Measurements from ENCODE around the gene ARMC2.
"Not testable (repeated sequence)": the region's sequence is repeated elsewhere in the genome, so short reads cannot be mapped to it uniquely, and the experiment has no call there.

ARMC2 gene

DNA sequence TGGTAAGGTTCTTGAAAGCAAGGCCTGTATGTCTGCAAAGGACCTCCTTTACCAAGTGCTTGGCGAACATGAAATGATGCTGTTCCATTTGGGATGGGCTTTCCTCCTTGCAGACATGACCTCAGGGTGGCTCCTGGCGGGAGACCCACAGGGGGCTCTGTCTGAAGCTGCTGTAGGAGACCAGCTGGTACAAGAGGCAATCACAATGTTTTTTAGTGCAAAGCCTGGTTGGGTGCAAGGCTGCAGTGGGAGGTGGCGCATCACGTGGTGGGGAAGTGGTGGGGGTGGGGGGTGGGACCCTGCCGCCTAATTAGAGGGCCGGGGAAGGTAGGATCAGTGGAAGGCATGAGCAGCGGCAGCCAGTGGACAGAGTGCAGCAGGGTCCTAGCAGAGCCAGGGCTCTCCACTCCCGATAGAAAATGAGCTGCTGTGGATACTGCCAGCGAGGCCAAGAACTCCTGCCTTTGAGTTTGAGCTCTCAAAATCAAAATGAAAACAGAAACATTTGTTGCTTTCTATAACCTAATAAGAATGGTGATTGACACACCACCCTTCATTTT, 9.1 kb upstream of the ARMC2 start:
- in situ Hi-C loops (cut with HindIII; ENCODE audit: low pct_unique_long_range_greater_than_20kb, low sequenced_read_pairs), result no loop called here
- DNase-seq (ENCODE audit: low read depth in 1 of 2, low spot score in 1 of 2), result no peak
- no peak for TF ChIP-seq JUND (IDR thresholded peaks at IDR 0.05; ENCODE audit: low read depth)

DNA sequence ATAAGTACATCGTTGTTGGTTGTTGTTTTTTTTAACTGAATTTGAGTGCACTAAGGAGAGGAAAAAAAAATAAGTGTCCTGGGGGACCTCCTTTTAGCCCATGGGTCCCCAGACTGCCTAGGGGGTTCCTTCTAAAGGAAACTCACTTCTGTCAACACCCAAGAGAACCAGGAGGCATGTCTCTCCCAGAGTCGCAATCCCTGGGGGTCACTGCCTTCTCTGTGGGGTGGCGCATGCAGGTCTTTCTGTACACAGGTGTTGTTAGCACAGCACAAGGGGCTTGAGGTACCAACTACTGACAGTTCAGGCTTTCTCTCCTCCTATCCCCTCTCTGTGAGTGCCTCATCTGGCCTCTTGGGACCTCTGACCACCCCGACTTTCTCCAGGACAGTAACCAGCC, 7.3 kb upstream of the ARMC2 start:
- in situ Hi-C loops (cut with HindIII; ENCODE audit: low pct_unique_long_range_greater_than_20kb, low sequenced_read_pairs), result no loop called here
- no peak for TF ChIP-seq JUND (IDR thresholded peaks at IDR 0.05; ENCODE audit: low read depth)
- DNase-seq (ENCODE audit: low read depth in 1 of 2, low spot score in 1 of 2), result no peak

DNA sequence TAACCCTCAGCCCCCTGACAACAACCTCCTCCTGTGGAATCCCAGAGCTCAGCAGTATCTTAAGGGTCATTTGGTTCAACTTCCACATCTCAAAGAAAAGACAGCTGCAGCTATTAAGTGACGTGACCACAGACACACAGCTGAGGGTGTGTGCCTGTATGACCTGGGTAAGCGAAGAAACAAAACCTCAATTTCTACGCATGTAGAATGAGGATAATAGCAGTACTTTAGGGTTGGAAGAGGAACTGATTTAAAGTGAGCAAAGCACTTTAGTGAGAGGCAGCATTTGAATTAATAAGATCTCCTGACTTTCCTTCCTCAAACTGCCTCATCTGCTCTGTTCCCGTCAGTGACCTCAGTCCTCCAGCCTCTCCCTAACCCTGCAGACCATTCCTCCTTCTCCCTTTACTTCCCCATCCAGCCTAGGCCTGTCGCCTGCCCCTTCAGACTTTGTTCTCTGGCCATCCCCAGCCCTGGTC, 6.8 kb upstream of the ARMC2 start:
- DNase-seq (ENCODE audit: low read depth in 1 of 2, low spot score in 1 of 2), result no peak
- TF ChIP-seq JUND (IDR thresholded peaks at IDR 0.05; ENCODE audit: low read depth), result no peak
- in situ Hi-C loops (cut with HindIII; ENCODE audit: low pct_unique_long_range_greater_than_20kb, low sequenced_read_pairs), result no loop called here

DNA sequence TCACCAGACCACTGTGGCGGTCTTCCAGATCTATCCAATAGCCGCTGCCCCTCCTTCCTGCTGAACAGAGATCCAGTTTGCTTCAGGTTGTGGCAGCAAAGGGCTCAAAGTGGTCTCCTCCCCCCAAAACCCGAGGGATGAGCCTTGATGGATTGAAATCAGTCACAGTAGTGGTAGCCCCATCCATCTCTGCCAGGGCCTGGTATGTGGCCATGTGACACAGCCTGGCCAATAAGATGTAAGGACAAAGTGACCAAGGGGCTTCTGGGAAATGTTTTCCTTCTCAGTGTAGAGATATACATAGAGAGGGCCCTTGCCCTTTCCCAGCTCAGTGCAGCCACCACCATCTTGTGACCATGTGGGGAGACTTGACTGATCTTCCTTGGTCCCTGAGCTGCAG, 4.1 kb upstream of the ARMC2 start:
- TF ChIP-seq JUND (IDR thresholded peaks at IDR 0.05; ENCODE audit: low read depth), result no peak
- DNase-seq (ENCODE audit: low read depth in 1 of 2, low spot score in 1 of 2), result no peak
- in situ Hi-C loops (cut with HindIII; ENCODE audit: low pct_unique_long_range_greater_than_20kb, low sequenced_read_pairs), result no loop called here

DNA sequence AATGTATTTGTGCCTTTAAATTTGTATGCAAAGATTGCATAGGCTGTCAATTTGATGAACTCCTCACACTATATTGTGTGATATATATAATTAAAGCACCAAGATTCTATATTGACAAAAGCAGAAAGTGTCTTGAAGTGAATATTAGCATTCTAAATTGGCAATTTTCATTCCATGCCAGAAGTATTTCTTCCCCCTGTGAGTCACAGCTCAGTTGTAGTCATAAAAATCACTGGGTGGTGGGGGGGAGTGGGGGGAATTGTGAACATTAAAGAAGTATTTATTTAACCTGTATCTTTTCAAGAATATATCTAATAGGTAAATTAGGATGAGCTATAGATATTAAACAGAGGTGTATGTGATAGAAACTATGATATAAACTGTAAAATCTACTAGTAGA, 3.1 kb upstream of the ARMC2 start:
- no peak for DNase-seq (ENCODE audit: low read depth in 1 of 2, low spot score in 1 of 2)
- in situ Hi-C loops (cut with HindIII; ENCODE audit: low pct_unique_long_range_greater_than_20kb, low sequenced_read_pairs), result no loop called here
- no peak for TF ChIP-seq JUND (IDR thresholded peaks at IDR 0.05; ENCODE audit: low read depth)

DNA sequence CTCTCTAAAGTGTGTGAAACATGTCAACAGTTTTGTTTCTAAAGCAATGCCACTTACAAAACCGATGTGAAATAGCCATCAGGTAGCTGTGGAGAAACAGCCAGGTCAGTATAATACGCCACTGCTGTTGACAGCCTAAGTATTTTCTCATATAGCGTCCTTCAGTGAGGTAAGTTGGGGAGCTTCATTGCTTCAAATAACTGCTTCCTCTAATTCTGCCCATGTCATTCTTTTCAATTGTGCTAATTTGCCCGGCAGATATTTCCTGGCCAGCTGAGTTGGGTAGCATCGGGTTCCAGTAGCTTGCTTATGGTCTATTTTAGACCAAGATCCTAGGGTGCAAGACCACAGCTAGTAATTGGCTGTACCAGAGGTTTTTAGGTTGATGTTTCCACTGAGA, 2.1 kb upstream of the ARMC2 start:
- TF ChIP-seq JUND (IDR thresholded peaks at IDR 0.05; ENCODE audit: low read depth), result no peak
- no peak for DNase-seq (ENCODE audit: low read depth in 1 of 2, low spot score in 1 of 2)
- in situ Hi-C loops (cut with HindIII; ENCODE audit: low pct_unique_long_range_greater_than_20kb, low sequenced_read_pairs), result no loop called here

DNA sequence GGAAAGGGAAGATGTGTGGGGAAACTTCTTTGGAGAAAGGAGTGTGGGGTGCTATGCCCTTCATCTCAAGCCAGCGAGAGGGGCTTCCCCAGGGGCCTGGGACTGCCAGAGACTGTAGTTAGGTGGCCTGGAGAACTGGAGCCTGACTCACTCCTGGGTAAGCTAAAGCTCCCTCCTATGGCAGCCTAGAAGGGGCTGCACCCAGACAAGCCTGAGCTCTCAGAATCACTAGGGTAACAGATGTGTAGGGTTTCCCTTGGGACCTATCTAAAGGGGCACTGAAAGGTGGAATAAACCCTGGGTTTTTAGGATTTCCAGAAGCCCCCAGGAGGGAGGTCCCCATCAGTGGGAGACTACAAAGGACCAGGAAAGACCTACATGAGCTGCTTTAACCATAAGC, 1.6 kb upstream of the ARMC2 start:
- TF ChIP-seq JUND (IDR thresholded peaks at IDR 0.05; ENCODE audit: low read depth), result no peak
- no peak for DNase-seq (ENCODE audit: low read depth in 1 of 2, low spot score in 1 of 2)
- in situ Hi-C loops (cut with HindIII; ENCODE audit: low pct_unique_long_range_greater_than_20kb, low sequenced_read_pairs), result no loop called here

DNA sequence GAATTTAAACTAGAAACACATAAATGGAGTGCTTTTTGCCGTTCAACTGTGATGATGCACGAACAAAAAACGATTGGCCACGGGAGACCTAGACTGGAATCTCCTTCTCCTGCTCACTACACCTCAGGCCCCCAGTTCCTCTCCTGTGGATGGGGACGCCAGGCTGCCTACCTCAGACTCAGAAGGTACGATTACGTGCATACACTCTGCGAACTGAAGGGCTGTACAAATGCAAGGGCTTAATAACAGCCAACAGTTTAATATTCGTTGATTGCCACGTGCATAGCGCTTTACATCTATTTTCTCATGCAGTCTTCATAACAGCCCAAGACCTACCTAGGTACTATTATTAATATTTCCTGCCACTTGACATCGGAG, 495 bp upstream of the ARMC2 start:
- in situ Hi-C loops (cut with HindIII; ENCODE audit: low pct_unique_long_range_greater_than_20kb, low sequenced_read_pairs), result no loop called here
- no peak for DNase-seq (ENCODE audit: low read depth in 1 of 2, low spot score in 1 of 2)

DNA sequence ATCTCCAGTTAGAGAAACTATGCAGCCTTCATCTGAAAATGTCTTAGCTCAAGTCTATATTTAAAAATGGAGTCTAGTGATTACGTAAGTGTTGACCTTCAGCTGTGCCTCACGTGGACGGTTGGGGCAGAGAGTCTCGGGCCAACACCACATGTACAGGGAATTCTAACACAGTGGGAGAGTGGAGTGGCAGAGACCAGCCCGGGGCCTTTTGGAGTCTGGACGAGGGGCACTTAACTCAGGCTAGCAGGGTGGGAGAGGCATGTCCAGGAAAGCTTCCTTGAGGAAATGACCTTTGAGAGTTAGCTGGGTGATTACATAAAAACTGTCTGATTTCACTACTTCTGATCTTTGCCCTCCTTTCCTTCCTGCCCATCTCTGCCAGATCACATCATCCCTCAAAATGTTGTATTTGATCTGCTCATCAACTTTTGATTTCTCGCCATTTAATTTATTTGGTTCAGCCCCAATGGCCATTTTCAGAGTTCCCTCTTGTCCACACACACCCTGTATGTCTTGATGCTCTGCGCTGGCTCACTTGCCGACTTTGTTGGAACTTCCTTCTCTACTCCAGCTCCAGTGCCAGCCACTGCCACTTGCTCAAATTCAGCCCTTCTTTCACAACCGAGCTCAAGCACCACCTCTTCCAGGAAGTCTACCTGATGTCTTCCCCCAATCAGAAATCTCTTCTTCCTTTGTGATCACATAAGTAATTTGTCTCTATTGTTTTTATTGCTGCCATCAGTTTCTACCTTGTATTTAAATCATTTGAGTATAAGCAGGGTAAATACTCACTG, 2.6 kb downstream of the ARMC2 start:
- in situ Hi-C loops (cut with HindIII; ENCODE audit: low pct_unique_long_range_greater_than_20kb, low sequenced_read_pairs), result no loop called here
- DNase-seq (ENCODE audit: low read depth in 1 of 2, low spot score in 1 of 2), result no peak
- no peak for TF ChIP-seq JUND (IDR thresholded peaks at IDR 0.05; ENCODE audit: low read depth)

More for the DNA sequence above, 495 bp upstream of the ARMC2 start:
- no peak for TF ChIP-seq JUND (IDR thresholded peaks at IDR 0.05; ENCODE audit: low read depth)

DNA sequence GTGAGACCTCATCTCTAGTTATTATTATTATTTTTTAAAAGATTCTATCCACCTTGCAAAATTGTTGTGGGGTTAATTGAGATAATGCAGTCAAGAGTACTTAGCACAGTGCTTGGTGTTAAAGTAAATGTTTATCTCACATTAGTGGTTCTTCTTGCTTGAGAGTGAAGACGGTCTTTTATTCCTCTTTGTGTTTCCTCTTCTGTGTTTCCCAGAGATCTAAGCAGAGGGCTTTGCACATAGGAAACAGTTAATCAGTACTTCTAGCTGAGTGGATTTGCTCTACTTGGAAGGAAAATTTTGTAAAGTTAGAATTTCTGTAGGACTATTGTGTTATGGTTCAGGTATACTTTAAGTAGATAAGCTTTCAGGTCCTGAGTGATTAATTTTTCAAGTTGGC, 3.5 kb downstream of the ARMC2 start:
- DNase-seq (ENCODE audit: low read depth in 1 of 2, low spot score in 1 of 2), result no peak
- in situ Hi-C loops (cut with HindIII; ENCODE audit: low pct_unique_long_range_greater_than_20kb, low sequenced_read_pairs), result no loop called here
- no peak for TF ChIP-seq JUND (IDR thresholded peaks at IDR 0.05; ENCODE audit: low read depth)

DNA sequence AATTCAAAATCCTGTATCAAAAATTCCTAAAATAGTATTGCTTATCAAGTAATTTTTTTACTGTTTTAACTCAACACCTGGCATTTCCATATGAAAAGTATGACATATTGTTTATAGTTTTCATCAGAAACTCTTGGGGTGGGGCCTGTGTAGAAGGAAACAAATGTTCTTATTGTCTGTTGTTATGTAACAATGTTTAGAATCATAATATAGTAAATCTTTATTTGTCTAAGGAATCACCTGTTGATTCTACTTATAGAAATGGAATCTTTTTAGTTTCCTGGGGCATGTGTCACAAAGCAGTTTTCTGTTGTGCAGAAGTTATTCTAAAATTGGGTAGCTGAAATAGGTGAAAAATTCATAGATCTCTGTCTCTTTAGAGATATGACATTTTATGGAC, 4.9 kb downstream of the ARMC2 start:
- TF ChIP-seq JUND (IDR thresholded peaks at IDR 0.05; ENCODE audit: low read depth), result no peak

DNA sequence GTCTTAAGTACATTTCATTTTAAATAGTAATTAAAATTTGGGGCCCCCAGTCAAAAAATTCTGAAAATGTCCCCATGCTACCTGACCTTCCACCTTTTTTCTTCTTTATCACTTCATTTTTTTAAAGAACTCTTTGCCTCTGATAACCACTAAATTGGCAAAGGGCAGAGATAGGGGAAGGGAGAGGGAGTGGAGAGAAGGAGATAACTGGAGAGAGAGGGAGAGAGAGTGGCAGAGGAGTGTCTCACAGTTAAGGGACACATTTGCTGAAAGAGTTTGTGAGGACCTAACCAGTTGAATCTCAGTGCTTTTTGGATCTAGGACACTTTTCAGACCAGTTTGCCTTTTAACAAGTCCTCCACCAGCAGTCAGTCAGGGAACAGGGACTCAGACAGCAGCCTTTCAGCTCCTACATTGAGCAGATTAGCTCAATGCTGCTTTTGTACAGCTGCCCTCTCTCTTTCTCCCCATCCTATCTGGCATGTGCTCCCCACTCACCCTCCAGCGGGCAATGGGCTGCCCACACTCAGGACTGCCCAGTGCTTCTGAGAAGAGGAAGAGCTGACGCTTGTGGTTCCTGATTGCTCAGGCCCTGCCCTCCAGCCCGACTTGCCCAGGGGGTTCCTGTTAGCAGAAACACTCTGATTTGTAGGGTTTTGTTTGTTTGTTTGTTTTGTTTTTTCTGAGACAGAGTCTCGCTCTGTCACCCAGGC, 14.4 kb downstream of the ARMC2 start:
- TF ChIP-seq JUND (IDR thresholded peaks at IDR 0.05; ENCODE audit: low read depth), result no peak
- in situ Hi-C loops (cut with HindIII; ENCODE audit: low pct_unique_long_range_greater_than_20kb, low sequenced_read_pairs), result no loop called here
- no peak for DNase-seq (ENCODE audit: low read depth in 1 of 2, low spot score in 1 of 2)

More for the DNA sequence above, 4.9 kb downstream of the ARMC2 start:
- in situ Hi-C loops (cut with HindIII; ENCODE audit: low pct_unique_long_range_greater_than_20kb, low sequenced_read_pairs), result no loop called here
- no peak for DNase-seq (ENCODE audit: low read depth in 1 of 2, low spot score in 1 of 2)

DNA sequence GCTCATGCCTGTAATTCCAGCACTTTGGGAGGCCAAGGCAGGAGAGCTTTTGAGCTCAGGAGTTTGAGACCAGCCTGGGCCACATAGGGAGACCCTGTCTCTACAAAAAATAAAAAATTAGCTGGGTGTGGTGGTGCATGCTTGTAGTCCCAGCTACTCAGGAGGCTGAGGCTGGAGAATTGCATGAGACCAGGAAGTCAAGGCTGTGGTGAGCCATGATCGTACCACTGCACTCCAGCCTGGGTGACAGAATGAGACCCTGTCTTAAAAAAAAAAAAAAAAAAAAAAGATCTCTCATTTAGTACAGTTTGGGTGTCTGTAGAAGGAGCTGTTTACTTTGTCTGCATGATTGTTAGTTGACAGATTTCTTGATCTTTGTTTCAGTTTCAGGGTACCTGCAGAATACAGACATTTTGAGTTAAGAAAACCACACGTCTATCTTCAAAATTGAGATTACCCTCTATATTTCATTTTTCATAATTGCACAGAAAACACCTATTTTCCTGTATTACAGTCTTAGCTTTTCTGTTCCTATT, 17.6 kb downstream of the ARMC2 start:
- in situ Hi-C loops (cut with HindIII; ENCODE audit: low pct_unique_long_range_greater_than_20kb, low sequenced_read_pairs); DNase-seq (ENCODE audit: low read depth in 1 of 2, low spot score in 1 of 2): not testable (repeated sequence)

Data from T47D (cell line).